Stimulated activated naive CD4-positive, alpha-beta T cell (primary cell): ENCODE measurements around the gene YPEL2.
"Not testable (repeated sequence)": the region's sequence is repeated elsewhere in the genome, so short reads cannot be mapped to it uniquely, and the experiment has no call there.

Experiments used
- DNase-seq, 6 experiments: peaks; one replicate each; lab custom pipeline; 2025; lab: John Stamatoyannopoulos, UW

Gene YPEL2

GRCh38 chr17:59375857-59376256 lies 44.4 kb downstream of the YPEL2 start:
- DNase-seq = no peak

- no peak for DNase-seq
Observed at GRCh38 chr17:59376506-59376905, 45.1 kb downstream of the YPEL2 start.

- DNase-seq = no peak
Observed at GRCh38 chr17:59377410-59377809, 46.0 kb downstream of the YPEL2 start.

- DNase-seq = no peak
Observed at GRCh38 chr17:59378675-59379074, 47.2 kb downstream of the YPEL2 start.

- DNase-seq = no peak
Observed at GRCh38 chr17:59380474-59380873, 49.0 kb downstream of the YPEL2 start.

GRCh38 chr17:59381716-59382570 lies 50.5 kb downstream of the YPEL2 start:
- DNase-seq = no peak

- no peak for DNase-seq
Observed at GRCh38 chr17:59383893-59384292, 52.4 kb downstream of the YPEL2 start.

GRCh38 chr17:59387351-59388068 lies 56.1 kb downstream of the YPEL2 start:
- DNase-seq = no peak

- no peak for DNase-seq
Observed at GRCh38 chr17:59388069-59388556, 56.7 kb downstream of the YPEL2 start.

- no peak for DNase-seq
Observed at GRCh38 chr17:59389066-59389465, 57.6 kb downstream of the YPEL2 start.

- DNase-seq = no peak
Observed at GRCh38 chr17:59391021-59391420, 59.6 kb downstream of the YPEL2 start.

- DNase-seq = no peak
Observed at GRCh38 chr17:59392973-59393679, 61.7 kb downstream of the YPEL2 start.

- not testable (repeated sequence) for DNase-seq
Observed at GRCh38 chr17:59393742-59394410, 62.4 kb downstream of the YPEL2 start.

GRCh38 chr17:59396134-59396826 lies 64.8 kb downstream of the YPEL2 start:
- DNase-seq = no peak

GRCh38 chr17:59397316-59398073 lies 66.0 kb downstream of the YPEL2 start:
- no peak for DNase-seq

GRCh38 chr17:59399914-59400313 lies 68.5 kb downstream of the YPEL2 start:
- DNase-seq = no peak

- no peak for DNase-seq
Observed at GRCh38 chr17:59400858-59401257, 69.4 kb downstream of the YPEL2 start.

- DNase-seq = no peak
Observed at GRCh38 chr17:59401274-59401673, 69.8 kb downstream of the YPEL2 start.

- DNase-seq = no peak
Observed at GRCh38 chr17:59401725-59402124, 70.3 kb downstream of the YPEL2 start.

GRCh38 chr17:59402760-59403159 lies 71.3 kb downstream of the YPEL2 start:
- DNase-seq = no peak

- no peak for DNase-seq
Observed at GRCh38 chr17:59404471-59404870, 73.0 kb downstream of the YPEL2 start.
